Astrocyte (in vitro differentiated cells and primary cell): ENCODE results near the gene KLHL15. TPM values are rescaled to one million over a fixed set of nuclear protein-coding genes. Genes with fewer than 3 reads are reported as not detected.

Experiments
- DNase-seq: peaks from one replicate; pipeline ENCODE4 v3.0.0-alpha.2; 2010; ENCODE audit warnings: low read depth
- FAIRE-seq: peaks from 2 replicates; lab custom pipeline; 2011; peaks lifted over from hg19 to GRCh38; lab: Jason Lieb, UNC
- H2AFZ ChIP-seq: 2 replicates; pipeline ENCODE4 v1.6.0; 2012; ENCODE audit warnings: low read depth, low read length, inconsistent platforms
- H3K27ac ChIP-seq: 2 replicates; pipeline ENCODE4 v1.5.1; 2011; ENCODE audit warnings: low read depth, low read length, inconsistent platforms
- H3K27me3 ChIP-seq: 2 replicates; pipeline ENCODE4 v1.6.0; 2011; ENCODE audit warnings: low read length, inconsistent platforms; ENCODE audit not compliant: insufficient read depth
- H3K36me3 ChIP-seq: 2 replicates; pipeline ENCODE4 v1.5.1; 2011; ENCODE audit warnings: low read length, inconsistent platforms; ENCODE audit not compliant: insufficient read depth
- H3K4me1 ChIP-seq: 2 replicates; pipeline ENCODE4 v1.5.1; 2011; ENCODE audit warnings: low read length, inconsistent platforms; ENCODE audit not compliant: insufficient read depth
- H3K4me2 ChIP-seq: 2 replicates; pipeline ENCODE4 v1.6.0; 2012; ENCODE audit warnings: low read length, inconsistent platforms
- H3K4me3 ChIP-seq: 2 replicates; pipeline ENCODE4 v1.5.1; 2011; ENCODE audit warnings: low read depth, mild to moderate bottlenecking, low read length, inconsistent platforms; ENCODE audit not compliant: insufficient read depth
- H3K79me2 ChIP-seq: 2 replicates; pipeline ENCODE4 v1.6.0; 2012; ENCODE audit warnings: mild to moderate bottlenecking, low read length, inconsistent platforms; ENCODE audit not compliant: insufficient read depth
- H3K9ac ChIP-seq: 2 replicates; pipeline ENCODE4 v1.6.0; 2012; ENCODE audit warnings: mild to moderate bottlenecking, low read length, inconsistent platforms
- H3K9me3 ChIP-seq: 2 replicates; pipeline ENCODE4 v1.5.1; 2012; ENCODE audit warnings: low read depth, mild to moderate bottlenecking, low read length, inconsistent platforms; ENCODE audit not compliant: insufficient read depth
- H4K20me1 ChIP-seq: 2 replicates; pipeline ENCODE4 v1.6.0; 2012; ENCODE audit warnings: low read length, inconsistent platforms; ENCODE audit not compliant: insufficient read depth
- H3K27ac Mint-ChIP-seq: one replicate; pipeline ENCODE4 v1.8.0; 2021; ENCODE audit warnings: mild to moderate bottlenecking, mixed read lengths; ENCODE audit not compliant: unreplicated experiment
- H3K27me3 Mint-ChIP-seq: one replicate; pipeline ENCODE4 v1.8.0; 2021; ENCODE audit warnings: low read depth, mixed read lengths; ENCODE audit not compliant: unreplicated experiment
- H3K36me3 Mint-ChIP-seq: one replicate; pipeline ENCODE4 v1.8.0; 2021; ENCODE audit warnings: low read depth, mixed read lengths; ENCODE audit not compliant: unreplicated experiment
- H3K4me1 Mint-ChIP-seq: one replicate; pipeline ENCODE4 v1.8.0; 2021; ENCODE audit warnings: low read depth, mixed read lengths; ENCODE audit not compliant: unreplicated experiment
- H3K4me3 Mint-ChIP-seq: one replicate; pipeline ENCODE4 v1.8.0; 2021; ENCODE audit warnings: mild to moderate bottlenecking, moderate library complexity, mixed read lengths; ENCODE audit not compliant: unreplicated experiment
- H3K9me3 Mint-ChIP-seq: one replicate; pipeline ENCODE4 v1.8.0; 2021; ENCODE audit warnings: mild to moderate bottlenecking, mixed read lengths; ENCODE audit not compliant: unreplicated experiment
- EZH2 ChIP-seq: IDR thresholded peaks from 2 replicates; pipeline ENCODE4 v1.6.1; 2012; ENCODE audit warnings: mild to moderate bottlenecking, low read length, inconsistent platforms; ENCODE audit not compliant: insufficient read depth
- total RNA-seq: library from RNA; stranded (reverse); gene quantifications from 2 replicates; pipeline ENCODE4 v1.2.1, GENCODE V29; 2021
- TF ChIP-seq, protein P1 (sequence below): IDR thresholded peaks from 2 replicates; pipeline ENCODE4 v1.5.1; 2011; ENCODE audit warnings: low read depth, mild to moderate bottlenecking, inconsistent platforms, low read length, moderate library complexity; ENCODE audit not compliant: insufficient read depth

KLHL15 gene
- total RNA-seq, 1 donor from 2014 or later = 7.5 TPM

DNA sequence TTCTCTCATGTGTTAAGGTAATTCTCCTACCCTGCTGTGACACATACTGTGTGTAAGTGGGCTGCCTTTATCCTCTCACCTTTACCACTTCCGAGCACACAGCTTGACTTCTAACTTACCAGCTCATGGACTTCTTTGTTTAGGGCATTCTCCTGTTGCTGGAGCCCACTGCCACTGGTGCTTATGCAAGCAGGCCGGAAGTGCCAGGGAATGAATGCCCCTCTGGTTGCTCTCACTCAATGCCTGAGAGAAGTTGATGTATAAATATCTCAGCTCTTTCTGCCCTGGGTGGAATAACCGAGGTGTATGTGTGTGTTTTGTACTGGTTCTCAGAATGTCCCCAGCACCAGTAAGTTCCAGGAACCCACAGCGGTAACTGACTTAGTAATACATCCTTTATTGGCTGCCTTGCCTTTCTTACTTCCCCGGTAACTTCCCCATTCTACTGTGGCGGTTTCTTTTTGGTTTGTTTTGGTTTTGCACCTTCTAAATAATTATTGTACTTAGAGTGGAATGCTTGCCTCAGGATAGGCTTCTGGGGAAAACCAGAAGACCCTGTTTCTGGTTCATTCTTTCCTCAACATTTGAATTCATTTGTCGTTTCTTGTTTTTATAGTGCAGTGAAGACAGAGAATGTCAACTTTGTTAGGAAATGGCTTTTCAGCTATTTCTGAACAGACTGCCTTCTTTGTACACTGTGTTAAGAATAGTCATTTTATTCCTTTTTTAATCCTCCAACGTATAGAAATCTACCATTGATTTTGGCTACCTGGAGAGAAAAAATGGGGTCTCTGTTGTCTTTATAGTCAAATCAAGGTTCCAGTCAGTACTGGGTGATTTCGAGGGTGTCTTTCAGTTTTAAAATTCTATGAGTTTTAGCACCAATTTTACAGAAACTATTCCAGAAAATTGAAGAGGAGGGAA lies 73.7 kb downstream of the KLHL15 start:
- H3K4me1 Mint-ChIP-seq = peaks cover 5% of the 10 kb centered on the region
- no peaks in the 10 kb centered on the region for H3K36me3 Mint-ChIP-seq
- no peaks in the 10 kb centered on the region for H3K9me3 Mint-ChIP-seq
- H3K27ac ChIP-seq = no peak overlapping the region
- TF ChIP-seq EZH2 = no peak
- TF ChIP-seq, protein P1, sequence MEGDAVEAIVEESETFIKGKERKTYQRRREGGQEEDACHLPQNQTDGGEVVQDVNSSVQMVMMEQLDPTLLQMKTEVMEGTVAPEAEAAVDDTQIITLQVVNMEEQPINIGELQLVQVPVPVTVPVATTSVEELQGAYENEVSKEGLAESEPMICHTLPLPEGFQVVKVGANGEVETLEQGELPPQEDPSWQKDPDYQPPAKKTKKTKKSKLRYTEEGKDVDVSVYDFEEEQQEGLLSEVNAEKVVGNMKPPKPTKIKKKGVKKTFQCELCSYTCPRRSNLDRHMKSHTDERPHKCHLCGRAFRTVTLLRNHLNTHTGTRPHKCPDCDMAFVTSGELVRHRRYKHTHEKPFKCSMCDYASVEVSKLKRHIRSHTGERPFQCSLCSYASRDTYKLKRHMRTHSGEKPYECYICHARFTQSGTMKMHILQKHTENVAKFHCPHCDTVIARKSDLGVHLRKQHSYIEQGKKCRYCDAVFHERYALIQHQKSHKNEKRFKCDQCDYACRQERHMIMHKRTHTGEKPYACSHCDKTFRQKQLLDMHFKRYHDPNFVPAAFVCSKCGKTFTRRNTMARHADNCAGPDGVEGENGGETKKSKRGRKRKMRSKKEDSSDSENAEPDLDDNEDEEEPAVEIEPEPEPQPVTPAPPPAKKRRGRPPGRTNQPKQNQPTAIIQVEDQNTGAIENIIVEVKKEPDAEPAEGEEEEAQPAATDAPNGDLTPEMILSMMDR = no peak
- no peaks in the 10 kb centered on the region for H4K20me1 ChIP-seq
- FAIRE-seq (peak; percentile 93), DNase-seq (no peak)
- H3K27me3 ChIP-seq = no peaks in the 10 kb centered on the region
- peak overlapping the region; percentile 55 for H3K4me2 ChIP-seq
- H3K27me3 Mint-ChIP-seq = no peaks in the 10 kb centered on the region
- peak overlapping the region; percentile 51 for H2AFZ ChIP-seq
- H3K9me3 ChIP-seq = no peaks in the 10 kb centered on the region
- no peak overlapping the region for H3K9ac ChIP-seq
- peak overlapping the region; percentile 7 for H3K27ac Mint-ChIP-seq
- H3K79me2 ChIP-seq = no peaks in the 10 kb centered on the region
- H3K4me1 ChIP-seq = no peaks in the 10 kb centered on the region
- H3K4me3 ChIP-seq = no peak overlapping the region
- no peaks in the 10 kb centered on the region for H3K36me3 ChIP-seq
- H3K4me3 Mint-ChIP-seq = no peak overlapping the region

- Mint-ChIP-seq H3K9me3 (no peaks in the 10 kb centered on the region), H3K27me3 (no peaks in the 10 kb centered on the region), H3K4me1 (peaks cover 5% of the 10 kb centered on the region), H3K4me3 (no peak overlapping the region), H3K36me3 (no peaks in the 10 kb centered on the region), H3K27ac (no peak overlapping the region)
- no peaks in the 10 kb centered on the region for H3K79me2 ChIP-seq
- no peaks in the 10 kb centered on the region for H3K9me3 ChIP-seq
- no peaks in the 10 kb centered on the region for H3K4me1 ChIP-seq
- H2AFZ ChIP-seq = no peak overlapping the region
- no peaks in the 10 kb centered on the region for H4K20me1 ChIP-seq
- no peak overlapping the region for H3K9ac ChIP-seq
- H3K27ac ChIP-seq = no peak overlapping the region
- no peak overlapping the region for H3K4me2 ChIP-seq
- no peaks in the 10 kb centered on the region for H3K27me3 ChIP-seq
- no peak for FAIRE-seq
- H3K36me3 ChIP-seq = no peaks in the 10 kb centered on the region
- H3K4me3 ChIP-seq = no peak overlapping the region
- TF ChIP-seq, protein P1 = no peak
- TF ChIP-seq EZH2 = no peak
- no peak for DNase-seq
These were observed 74.6 kb downstream of the KLHL15 start for GRCh38 chrX:23952391-23952790.

DNA sequence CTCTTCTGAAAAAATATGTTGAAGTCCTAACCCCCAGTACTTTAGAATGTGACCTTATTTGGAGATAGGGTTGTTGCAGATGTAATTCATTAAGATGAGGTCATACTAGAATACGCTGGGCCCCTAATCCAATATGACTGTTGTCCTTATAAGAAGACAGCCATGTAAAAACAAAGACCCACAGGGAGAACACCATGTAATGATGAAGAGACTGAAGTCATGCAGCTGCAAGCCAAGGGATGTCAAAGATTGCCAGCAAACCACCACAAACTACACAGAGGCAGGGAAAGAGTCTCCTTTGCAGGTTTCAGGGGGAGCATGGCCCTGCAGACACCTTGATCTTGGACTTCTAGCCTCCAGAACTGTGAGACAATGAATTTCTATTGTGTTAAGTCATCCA lies 81.8 kb downstream of the KLHL15 start:
- Histone ChIP-seq H3K9ac (no peak overlapping the region), H3K9me3 (no peaks in the 10 kb centered on the region), H3K27me3 (peaks cover 2% of the 10 kb centered on the region), H4K20me1 (no peaks in the 10 kb centered on the region), H3K4me2 (no peak overlapping the region), H3K4me1 (no peaks in the 10 kb centered on the region), H3K79me2 (no peaks in the 10 kb centered on the region), H3K27ac (no peak overlapping the region), H2AFZ (no peak overlapping the region), H3K4me3 (no peak overlapping the region), H3K36me3 (no peaks in the 10 kb centered on the region)
- FAIRE-seq = no peak
- no peak for DNase-seq
- Mint-ChIP-seq H3K36me3 (no peaks in the 10 kb centered on the region), H3K4me3 (no peak overlapping the region), H3K27me3 (no peaks in the 10 kb centered on the region), H3K4me1 (no peaks in the 10 kb centered on the region), H3K9me3 (no peaks in the 10 kb centered on the region), H3K27ac (no peak overlapping the region)
- no peak for TF ChIP-seq EZH2
- TF ChIP-seq, protein P1 = no peak
